Measurements from ENCODE around the gene TFF2. TPM values are rescaled to one million over a fixed set of nuclear protein-coding genes. Genes with fewer than 3 reads are reported as not detected.

TFF2 gene
- total and polyA plus RNA-seq, 11 donors, result not detected

- Histone ChIP-seq H3K27me3 (peaks cover 0 to 11% (median 0%) of the 10 kb centered on the region in 9 donors), H3K4me1 (peaks cover 0 to 3% (median 0%) of the 10 kb centered on the region in 12 donors), H3K9me3 (no peaks in the 10 kb centered on the region), H3K27ac (no peak overlapping the region), H3K36me3 (no peaks in the 10 kb centered on the region), H3K4me3 (no peak overlapping the region)
- ATAC-seq (no peak), DNase-seq (no peak)
- intact Hi-C loops (cut with DNase I), result loop anchor here in 1 of 10 donors (10.0 kb wide), 1 partner anchor 192 kb away; no protein-coding TSS in a partner anchor
- 90 to 94% (median 91%) methylated on average over 9 of the region's 9 CpGs for WGBS, 4 donors
- no peak for TF ChIP-seq POLR2A (IDR thresholded peaks at IDR 0.05)
- TF ChIP-seq, protein P1, sequence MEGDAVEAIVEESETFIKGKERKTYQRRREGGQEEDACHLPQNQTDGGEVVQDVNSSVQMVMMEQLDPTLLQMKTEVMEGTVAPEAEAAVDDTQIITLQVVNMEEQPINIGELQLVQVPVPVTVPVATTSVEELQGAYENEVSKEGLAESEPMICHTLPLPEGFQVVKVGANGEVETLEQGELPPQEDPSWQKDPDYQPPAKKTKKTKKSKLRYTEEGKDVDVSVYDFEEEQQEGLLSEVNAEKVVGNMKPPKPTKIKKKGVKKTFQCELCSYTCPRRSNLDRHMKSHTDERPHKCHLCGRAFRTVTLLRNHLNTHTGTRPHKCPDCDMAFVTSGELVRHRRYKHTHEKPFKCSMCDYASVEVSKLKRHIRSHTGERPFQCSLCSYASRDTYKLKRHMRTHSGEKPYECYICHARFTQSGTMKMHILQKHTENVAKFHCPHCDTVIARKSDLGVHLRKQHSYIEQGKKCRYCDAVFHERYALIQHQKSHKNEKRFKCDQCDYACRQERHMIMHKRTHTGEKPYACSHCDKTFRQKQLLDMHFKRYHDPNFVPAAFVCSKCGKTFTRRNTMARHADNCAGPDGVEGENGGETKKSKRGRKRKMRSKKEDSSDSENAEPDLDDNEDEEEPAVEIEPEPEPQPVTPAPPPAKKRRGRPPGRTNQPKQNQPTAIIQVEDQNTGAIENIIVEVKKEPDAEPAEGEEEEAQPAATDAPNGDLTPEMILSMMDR (IDR thresholded peaks at IDR 0.05), result no peak
These were observed 4.4 kb downstream of the TFF2 start for GRCh38 chr21:42346441-42346840.

GRCh38 chr21:42344631-42345030 is 6.2 kb downstream of the TFF2 start:
- Histone ChIP-seq H3K27ac (no peak overlapping the region), H3K4me3 (no peak overlapping the region), H3K4me1 (peaks cover 0 to 3% (median 0%) of the 10 kb centered on the region in 12 donors), H3K27me3 (peaks cover 0 to 11% (median 0%) of the 10 kb centered on the region in 9 donors), H3K9me3 (no peaks in the 10 kb centered on the region), H3K36me3 (no peaks in the 10 kb centered on the region)
- WGBS, 4 donors, result 47 to 72% (median 59%) methylated on average over 4 of the region's 4 CpGs
- intact Hi-C loops (cut with DNase I), result loop anchor here in 1 of 10 donors (10.0 kb wide), 1 partner anchor 190 kb away; no protein-coding TSS in a partner anchor
- DNase-seq (no peak), ATAC-seq (no peak)
- no peak for TF ChIP-seq POLR2A (IDR thresholded peaks at IDR 0.05)
- TF ChIP-seq, protein P1 (IDR thresholded peaks at IDR 0.05), result no peak

DNA sequence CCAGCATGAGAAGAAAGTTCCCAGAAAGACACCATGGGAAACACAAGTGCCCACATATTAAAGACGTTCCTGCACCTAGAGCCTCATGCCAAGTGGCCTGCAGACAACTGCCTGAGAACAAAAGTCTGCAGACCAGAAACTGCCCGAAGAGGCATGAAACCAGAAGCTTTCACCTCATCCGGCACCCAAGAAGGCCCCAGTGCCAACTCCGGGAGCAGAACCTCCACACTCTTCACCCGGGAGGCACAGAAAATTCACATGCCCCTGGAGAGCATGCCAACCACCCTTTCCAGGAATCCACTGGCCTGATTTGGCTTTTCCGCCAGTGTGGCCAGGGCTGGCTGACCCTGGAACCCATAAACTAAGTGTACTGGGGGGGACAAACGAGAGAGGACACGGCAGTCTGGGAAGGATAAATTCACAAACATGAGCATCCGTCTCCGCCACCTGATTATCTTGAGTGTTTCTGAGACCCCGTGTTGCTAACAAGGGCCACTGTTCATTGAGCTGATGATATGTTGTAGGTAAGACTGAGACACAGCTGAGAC is 6.8 kb downstream of the TFF2 start:
- H3K36me3 ChIP-seq, result no peaks in the 10 kb centered on the region
- TF ChIP-seq POLR2A (IDR thresholded peaks at IDR 0.05), result no peak
- TF ChIP-seq, protein P1 (IDR thresholded peaks at IDR 0.05), result no peak
- H3K27ac ChIP-seq, result no peak overlapping the region
- no peaks in the 10 kb centered on the region for H3K9me3 ChIP-seq
- 72 to 85% (median 85%) methylated on average over 11 of the region's 11 CpGs for WGBS, 4 donors
- intact Hi-C loops (cut with DNase I), result loop anchor here in 1 of 10 donors (10.0 kb wide), 1 partner anchor 189 kb away; no protein-coding TSS in a partner anchor
- no peak overlapping the region for H3K4me3 ChIP-seq
- no peak for ATAC-seq
- no peak for DNase-seq
- H3K27me3 ChIP-seq, result peaks cover 0 to 11% (median 0%) of the 10 kb centered on the region in 9 donors
- H3K4me1 ChIP-seq, result peaks cover 0 to 3% (median 0%) of the 10 kb centered on the region in 12 donors

DNA sequence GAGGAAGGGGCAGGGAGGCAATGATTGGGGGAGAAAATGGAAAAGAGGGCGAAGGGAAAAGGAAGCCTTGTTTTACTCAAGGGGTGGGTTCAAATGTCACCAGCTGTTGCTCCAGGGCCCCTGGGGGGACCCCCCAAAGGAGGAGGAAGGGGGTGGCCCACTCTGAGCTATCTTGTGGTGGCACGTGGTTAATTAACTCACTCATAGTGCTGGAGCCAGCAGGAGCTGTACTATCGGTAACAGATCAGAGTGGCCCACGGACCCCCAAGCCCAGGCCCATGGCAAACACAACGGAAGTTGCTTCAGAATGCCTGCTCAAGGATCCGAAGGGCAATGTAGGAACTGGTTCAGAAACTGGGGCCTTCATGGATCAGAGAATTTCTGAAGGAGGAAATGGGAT is 7.2 kb downstream of the TFF2 start:
- intact Hi-C loops (cut with DNase I), result loop anchor here in 1 of 10 donors (10.0 kb wide), 1 partner anchor 189 kb away; no protein-coding TSS in a partner anchor
- DNase-seq, result no peak
- Histone ChIP-seq H3K27ac (no peak overlapping the region), H3K27me3 (peaks cover 0 to 11% (median 0%) of the 10 kb centered on the region in 9 donors), H3K4me3 (no peak overlapping the region), H3K36me3 (no peaks in the 10 kb centered on the region), H3K4me1 (peaks cover 0 to 3% (median 0%) of the 10 kb centered on the region in 12 donors), H3K9me3 (no peaks in the 10 kb centered on the region)
- TF ChIP-seq POLR2A (IDR thresholded peaks at IDR 0.05), result no peak
- TF ChIP-seq, protein P1 (IDR thresholded peaks at IDR 0.05), result no peak
- 85 to 90% (median 90%) methylated on average over 6 of the region's 6 CpGs for WGBS, 4 donors
- no peak for ATAC-seq
